Measurements from ENCODE around the gene KCNMB4. TPM values are rescaled to one million over a fixed set of nuclear protein-coding genes. Genes with fewer than 3 reads are reported as not detected.

KCNMB4 gene
- polyA plus RNA-seq, 2 of the 4 experiments (the other 2 are of a cell fraction) = 0.08 to 0.13 TPM

DNA sequence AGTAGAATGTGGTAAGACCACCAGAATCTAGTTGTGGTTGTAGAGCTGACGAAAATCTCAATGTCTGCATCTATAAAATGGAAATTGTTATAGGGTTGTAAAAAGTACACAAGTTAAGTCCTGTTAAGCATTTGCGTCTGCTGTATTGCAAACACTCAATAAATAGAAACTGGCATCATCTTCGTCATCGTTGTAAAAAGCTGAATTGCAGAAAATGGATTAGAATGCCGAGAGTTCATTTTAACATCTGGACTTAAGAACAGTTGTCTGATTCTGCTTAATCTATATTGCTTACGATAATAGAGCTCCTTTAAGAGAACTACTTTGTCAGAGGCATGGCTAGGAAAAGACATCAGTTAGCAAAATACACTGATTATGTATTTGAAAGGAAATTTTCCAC is 33.2 kb downstream of the KCNMB4 start:
- POLR2A ChIA-PET = no interaction called here
- ATAC-seq = no peak
- Histone ChIP-seq H3K27ac (no peak overlapping the region), H3K4me1 (no peaks in the 10 kb centered on the region), H3K4me2 (no peak overlapping the region), H3K9me3 (no peaks in the 10 kb centered on the region), H3K4me3 (no peak overlapping the region)
- 61% methylated on average over 6 of the region's 6 CpGs for WGBS (ENCODE audit: missing lambda C conversion rate)
- no peak for FAIRE-seq
- no peak for DNase-seq (ENCODE audit: low read depth in 1 of 2, low spot score in 1 of 2)
- CTCF ChIA-PET = no interaction called here
- TF ChIP-seq, protein P1, sequence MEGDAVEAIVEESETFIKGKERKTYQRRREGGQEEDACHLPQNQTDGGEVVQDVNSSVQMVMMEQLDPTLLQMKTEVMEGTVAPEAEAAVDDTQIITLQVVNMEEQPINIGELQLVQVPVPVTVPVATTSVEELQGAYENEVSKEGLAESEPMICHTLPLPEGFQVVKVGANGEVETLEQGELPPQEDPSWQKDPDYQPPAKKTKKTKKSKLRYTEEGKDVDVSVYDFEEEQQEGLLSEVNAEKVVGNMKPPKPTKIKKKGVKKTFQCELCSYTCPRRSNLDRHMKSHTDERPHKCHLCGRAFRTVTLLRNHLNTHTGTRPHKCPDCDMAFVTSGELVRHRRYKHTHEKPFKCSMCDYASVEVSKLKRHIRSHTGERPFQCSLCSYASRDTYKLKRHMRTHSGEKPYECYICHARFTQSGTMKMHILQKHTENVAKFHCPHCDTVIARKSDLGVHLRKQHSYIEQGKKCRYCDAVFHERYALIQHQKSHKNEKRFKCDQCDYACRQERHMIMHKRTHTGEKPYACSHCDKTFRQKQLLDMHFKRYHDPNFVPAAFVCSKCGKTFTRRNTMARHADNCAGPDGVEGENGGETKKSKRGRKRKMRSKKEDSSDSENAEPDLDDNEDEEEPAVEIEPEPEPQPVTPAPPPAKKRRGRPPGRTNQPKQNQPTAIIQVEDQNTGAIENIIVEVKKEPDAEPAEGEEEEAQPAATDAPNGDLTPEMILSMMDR (IDR thresholded peaks at IDR 0.05) = no peak
- TF ChIP-seq MAFK (IDR thresholded peaks at IDR 0.05; ENCODE audit: partially characterized antibody) = peak; percentile 40

DNA sequence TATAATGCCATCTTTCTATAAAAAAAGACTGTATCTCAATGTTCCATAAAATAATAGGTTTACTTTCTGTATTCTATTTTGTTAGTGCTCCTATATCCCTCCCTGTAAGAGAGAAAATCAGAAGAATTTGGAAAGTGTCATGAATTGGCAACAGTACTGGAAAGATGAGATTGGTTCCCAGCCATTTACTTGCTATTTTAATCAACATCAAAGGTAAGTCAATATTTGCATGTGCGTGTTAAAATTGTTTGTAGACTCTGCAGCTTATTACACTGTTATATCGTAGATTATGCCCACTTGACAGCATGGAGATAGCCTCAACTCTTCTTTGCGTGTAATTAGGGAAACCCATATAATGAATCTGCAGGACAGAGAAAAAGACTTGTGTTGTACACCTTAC is 34.0 kb downstream of the KCNMB4 start:
- ATAC-seq (no peak), FAIRE-seq (no peak), DNase-seq (ENCODE audit: low read depth in 1 of 2, low spot score in 1 of 2) (no peak)
- ChIA-PET CTCF (interaction anchor here (0.5 kb wide), 1 partner anchor 60 kb away, joined by 3 read pairs; no protein-coding TSS in a partner anchor), POLR2A (no interaction called here)
- TF ChIP-seq, protein P2, sequence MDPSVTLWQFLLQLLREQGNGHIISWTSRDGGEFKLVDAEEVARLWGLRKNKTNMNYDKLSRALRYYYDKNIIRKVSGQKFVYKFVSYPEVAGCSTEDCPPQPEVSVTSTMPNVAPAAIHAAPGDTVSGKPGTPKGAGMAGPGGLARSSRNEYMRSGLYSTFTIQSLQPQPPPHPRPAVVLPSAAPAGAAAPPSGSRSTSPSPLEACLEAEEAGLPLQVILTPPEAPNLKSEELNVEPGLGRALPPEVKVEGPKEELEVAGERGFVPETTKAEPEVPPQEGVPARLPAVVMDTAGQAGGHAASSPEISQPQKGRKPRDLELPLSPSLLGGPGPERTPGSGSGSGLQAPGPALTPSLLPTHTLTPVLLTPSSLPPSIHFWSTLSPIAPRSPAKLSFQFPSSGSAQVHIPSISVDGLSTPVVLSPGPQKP (IDR thresholded peaks at IDR 0.05; ENCODE audit: low read depth, low read length) = no peak
- TF ChIP-seq EHMT2 (IDR thresholded peaks at IDR 0.05; ENCODE audit: low read depth) (no peak), JUN (IDR thresholded peaks at IDR 0.05) (no peak), TFCP2L1 (CRISPR knock-in tag; IDR thresholded peaks at IDR 0.05) (no peak), CEBPB (IDR thresholded peaks at IDR 0.05) (no peak), CHD2 (IDR thresholded peaks at IDR 0.05; ENCODE audit: low read length, partially characterized antibody) (no peak), HOXB5 (CRISPR knock-in tag; IDR thresholded peaks at IDR 0.05) (no peak), HOXA7 (CRISPR knock-in tag; IDR thresholded peaks at IDR 0.05) (no peak), GATA3 (IDR thresholded peaks at IDR 0.05; ENCODE audit: borderline replicate concordance) (no peak), JUNB (IDR thresholded peaks at IDR 0.05) (no peak)
- TF ChIP-seq, protein P1 (IDR thresholded peaks at IDR 0.05) = no peak
- TF ChIP-seq, protein P3, sequence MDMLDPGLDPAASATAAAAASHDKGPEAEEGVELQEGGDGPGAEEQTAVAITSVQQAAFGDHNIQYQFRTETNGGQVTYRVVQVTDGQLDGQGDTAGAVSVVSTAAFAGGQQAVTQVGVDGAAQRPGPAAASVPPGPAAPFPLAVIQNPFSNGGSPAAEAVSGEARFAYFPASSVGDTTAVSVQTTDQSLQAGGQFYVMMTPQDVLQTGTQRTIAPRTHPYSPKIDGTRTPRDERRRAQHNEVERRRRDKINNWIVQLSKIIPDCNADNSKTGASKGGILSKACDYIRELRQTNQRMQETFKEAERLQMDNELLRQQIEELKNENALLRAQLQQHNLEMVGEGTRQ (IDR thresholded peaks at IDR 0.05) = no peak
- Histone ChIP-seq H3K27ac (no peak overlapping the region), H3K9me3 (no peaks in the 10 kb centered on the region), H3K4me1 (no peaks in the 10 kb centered on the region), H3K4me3 (no peak overlapping the region), H3K4me2 (no peak overlapping the region)
- WGBS (ENCODE audit: missing lambda C conversion rate) = 60% methylated on average over 3 of the region's 3 CpGs

DNA sequence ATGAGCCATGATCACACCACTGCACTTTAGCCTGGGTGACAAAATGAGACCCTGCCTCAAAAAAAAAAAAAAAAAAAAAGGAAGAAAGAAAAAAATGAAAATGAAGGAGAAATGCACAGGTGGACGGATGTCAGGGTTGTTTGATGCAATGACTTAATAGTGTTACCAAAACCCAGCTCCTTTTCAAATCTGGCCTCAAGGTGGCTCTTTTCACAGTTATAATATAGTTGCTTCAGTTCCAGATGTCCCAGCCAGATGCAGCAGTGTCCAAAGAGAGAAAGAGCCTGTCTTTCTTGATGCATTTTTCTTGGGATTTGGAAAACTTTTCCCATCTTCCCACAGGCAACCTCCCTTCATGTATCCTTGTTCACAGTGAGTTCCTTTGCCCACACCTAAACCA is 36.5 kb downstream of the KCNMB4 start:
- WGBS (ENCODE audit: missing lambda C conversion rate) = 29% methylated on average over 1 of the region's 1 CpG
- no peak overlapping the region for H3K27ac ChIP-seq
- ChIA-PET CTCF (no interaction called here), POLR2A (no interaction called here)
- TF ChIP-seq, protein P4, sequence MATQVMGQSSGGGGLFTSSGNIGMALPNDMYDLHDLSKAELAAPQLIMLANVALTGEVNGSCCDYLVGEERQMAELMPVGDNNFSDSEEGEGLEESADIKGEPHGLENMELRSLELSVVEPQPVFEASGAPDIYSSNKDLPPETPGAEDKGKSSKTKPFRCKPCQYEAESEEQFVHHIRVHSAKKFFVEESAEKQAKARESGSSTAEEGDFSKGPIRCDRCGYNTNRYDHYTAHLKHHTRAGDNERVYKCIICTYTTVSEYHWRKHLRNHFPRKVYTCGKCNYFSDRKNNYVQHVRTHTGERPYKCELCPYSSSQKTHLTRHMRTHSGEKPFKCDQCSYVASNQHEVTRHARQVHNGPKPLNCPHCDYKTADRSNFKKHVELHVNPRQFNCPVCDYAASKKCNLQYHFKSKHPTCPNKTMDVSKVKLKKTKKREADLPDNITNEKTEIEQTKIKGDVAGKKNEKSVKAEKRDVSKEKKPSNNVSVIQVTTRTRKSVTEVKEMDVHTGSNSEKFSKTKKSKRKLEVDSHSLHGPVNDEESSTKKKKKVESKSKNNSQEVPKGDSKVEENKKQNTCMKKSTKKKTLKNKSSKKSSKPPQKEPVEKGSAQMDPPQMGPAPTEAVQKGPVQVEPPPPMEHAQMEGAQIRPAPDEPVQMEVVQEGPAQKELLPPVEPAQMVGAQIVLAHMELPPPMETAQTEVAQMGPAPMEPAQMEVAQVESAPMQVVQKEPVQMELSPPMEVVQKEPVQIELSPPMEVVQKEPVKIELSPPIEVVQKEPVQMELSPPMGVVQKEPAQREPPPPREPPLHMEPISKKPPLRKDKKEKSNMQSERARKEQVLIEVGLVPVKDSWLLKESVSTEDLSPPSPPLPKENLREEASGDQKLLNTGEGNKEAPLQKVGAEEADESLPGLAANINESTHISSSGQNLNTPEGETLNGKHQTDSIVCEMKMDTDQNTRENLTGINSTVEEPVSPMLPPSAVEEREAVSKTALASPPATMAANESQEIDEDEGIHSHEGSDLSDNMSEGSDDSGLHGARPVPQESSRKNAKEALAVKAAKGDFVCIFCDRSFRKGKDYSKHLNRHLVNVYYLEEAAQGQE (IDR thresholded peaks at IDR 0.05) = no peak
- TF ChIP-seq TP53 (CRISPR knock-in tag; IDR thresholded peaks at IDR 0.05) (no peak), HOXB5 (CRISPR knock-in tag; IDR thresholded peaks at IDR 0.05) (no peak), SREBF2 (IDR thresholded peaks at IDR 0.05) (no peak), MAZ (IDR thresholded peaks at IDR 0.05; ENCODE audit: borderline replicate concordance, low read depth, low read length) (no peak), JUNB (IDR thresholded peaks at IDR 0.05) (no peak), RAD21 (conservative IDR thresholded peaks at IDR 0.05 in 1 of 2, IDR thresholded peaks at IDR 0.05 in 1 of 2) (no peak), KDM5A (IDR thresholded peaks at IDR 0.05) (no peak), CEBPB (IDR thresholded peaks at IDR 0.05) (no peak), TFCP2L1 (CRISPR knock-in tag; IDR thresholded peaks at IDR 0.05) (no peak), ZSCAN20 (CRISPR knock-in tag; IDR thresholded peaks at IDR 0.05) (no peak), SMC3 (IDR thresholded peaks at IDR 0.05) (no peak)
- FAIRE-seq = no peak
- no peaks in the 10 kb centered on the region for H3K4me1 ChIP-seq
- no peaks in the 10 kb centered on the region for H3K9me3 ChIP-seq
- H3K4me2 ChIP-seq = no peak overlapping the region
- ATAC-seq = 0 out of 6 replicates have a peak, but pooled peaks of 1 of the 2 experiments have one; percentile 24
- no peak for DNase-seq (ENCODE audit: low read depth in 1 of 2, low spot score in 1 of 2)
- H3K4me3 ChIP-seq = no peak overlapping the region
